GM18873 (cell line): ENCODE results near the gene ITPR2.
"Not testable (repeated sequence)": the region's sequence is repeated elsewhere in the genome, so short reads cannot be mapped to it uniquely, and the experiment has no call there.

Experiments used
- ATAC-seq: cut with Tn5 transposase; IDR thresholded peaks from one replicate; pipeline ENCODE4 v1.9.1; 2021; ENCODE audit warnings: mild to moderate bottlenecking, moderate library complexity, moderate number of reproducible peaks; ENCODE audit not compliant: unreplicated experiment, low FRiP score

Gene ITPR2

GRCh38 chr12:26737487-26738030 lies 95.4 kb downstream of the ITPR2 start:
- no peak for ATAC-seq

DNA sequence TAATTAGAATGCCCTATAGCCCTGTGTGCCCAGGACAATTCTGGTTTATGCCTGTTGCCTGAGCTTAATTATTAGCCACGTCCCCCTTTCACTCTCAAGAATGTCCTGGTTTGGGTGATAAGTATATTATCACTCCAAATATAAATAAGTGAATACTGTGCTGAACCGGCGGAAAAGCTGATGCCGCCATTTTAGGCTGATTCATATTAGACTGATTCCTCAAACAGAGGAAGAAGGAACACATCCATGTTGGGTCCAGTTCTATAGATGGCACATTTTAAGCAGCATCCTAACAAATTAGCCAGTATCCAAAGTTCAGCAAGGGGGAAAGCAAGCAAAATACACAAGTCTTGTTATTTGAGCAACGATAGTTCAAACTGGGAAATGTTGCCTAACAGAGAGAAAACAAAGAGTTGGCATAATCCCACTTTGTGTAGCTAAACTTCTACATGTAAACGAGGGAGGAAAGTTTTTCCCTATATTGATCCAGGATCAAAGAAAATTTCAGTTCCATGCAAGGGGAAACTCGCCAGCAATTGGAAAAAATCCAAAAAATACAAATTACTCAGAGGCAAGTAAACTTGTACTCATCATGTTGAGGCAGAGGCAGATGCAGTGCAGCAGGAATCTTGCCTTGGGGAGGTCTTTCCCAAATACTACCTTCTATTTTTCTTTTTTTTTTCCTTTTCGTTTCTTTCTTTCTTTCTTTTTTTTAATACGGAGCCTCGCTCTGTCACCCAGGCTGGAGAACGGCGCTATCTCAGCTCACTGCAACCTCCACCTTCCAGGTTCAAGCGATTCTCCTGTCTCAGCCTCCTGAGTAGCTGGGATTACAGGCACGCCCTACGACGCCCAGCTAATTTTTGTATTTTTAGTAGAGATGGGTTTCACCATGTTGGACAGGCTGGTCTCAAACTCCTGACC lies 96.2 kb downstream of the ITPR2 start:
- ATAC-seq: no peak

DNA sequence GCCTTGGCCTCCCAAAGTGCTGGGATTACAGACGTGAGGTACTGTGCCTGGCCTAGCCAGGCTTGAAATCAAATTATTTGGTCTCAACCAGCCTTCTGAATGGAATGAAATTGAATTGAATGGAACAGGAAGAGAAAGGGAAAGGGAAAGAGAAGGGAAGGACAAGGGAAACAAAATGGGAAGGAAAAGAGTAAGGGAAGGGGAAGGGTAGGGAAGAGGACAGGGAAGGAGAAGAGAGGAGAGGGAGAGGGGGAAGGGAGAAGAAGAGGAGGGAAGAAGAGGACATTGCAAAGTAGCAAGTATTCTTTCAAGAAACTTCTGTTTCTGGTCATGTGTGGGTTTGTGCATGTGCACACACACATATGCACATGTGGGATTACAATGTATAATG lies 97.8 kb downstream of the ITPR2 start:
- ATAC-seq: no peak

DNA sequence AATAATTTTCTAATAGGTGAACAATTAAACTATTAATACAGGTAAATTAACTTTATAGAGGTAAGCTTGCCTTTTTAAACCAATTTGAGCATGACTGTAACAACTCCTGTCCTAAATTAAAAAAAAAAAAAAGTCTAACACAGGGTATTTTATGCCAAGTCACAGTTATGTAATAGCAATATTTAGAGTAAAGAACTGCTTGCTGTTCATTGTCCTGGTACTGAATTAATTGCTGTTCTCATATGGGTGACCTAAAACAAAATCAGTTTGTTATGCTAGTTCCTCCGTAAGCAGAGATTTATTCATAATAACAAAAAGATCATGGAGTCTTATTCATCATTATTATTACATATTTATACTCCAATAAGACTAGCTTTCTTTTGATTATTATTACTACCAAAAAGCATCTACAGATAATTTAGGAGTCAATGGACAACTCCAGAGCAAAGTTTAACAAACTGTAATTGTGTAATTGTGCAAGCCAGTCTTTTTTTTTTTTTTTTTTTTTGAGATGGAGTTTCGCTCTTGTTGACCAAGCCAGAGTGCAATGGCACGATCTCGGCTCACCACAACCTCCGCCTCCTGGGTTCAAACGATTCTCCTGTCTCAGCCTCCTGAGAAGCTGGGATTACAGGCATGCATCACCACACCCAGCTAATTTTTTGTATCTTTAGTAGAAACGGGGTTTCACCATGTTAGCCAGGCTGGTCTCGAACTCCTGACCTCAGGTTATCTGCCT lies 98.3 kb downstream of the ITPR2 start:
- no peak for ATAC-seq

DNA sequence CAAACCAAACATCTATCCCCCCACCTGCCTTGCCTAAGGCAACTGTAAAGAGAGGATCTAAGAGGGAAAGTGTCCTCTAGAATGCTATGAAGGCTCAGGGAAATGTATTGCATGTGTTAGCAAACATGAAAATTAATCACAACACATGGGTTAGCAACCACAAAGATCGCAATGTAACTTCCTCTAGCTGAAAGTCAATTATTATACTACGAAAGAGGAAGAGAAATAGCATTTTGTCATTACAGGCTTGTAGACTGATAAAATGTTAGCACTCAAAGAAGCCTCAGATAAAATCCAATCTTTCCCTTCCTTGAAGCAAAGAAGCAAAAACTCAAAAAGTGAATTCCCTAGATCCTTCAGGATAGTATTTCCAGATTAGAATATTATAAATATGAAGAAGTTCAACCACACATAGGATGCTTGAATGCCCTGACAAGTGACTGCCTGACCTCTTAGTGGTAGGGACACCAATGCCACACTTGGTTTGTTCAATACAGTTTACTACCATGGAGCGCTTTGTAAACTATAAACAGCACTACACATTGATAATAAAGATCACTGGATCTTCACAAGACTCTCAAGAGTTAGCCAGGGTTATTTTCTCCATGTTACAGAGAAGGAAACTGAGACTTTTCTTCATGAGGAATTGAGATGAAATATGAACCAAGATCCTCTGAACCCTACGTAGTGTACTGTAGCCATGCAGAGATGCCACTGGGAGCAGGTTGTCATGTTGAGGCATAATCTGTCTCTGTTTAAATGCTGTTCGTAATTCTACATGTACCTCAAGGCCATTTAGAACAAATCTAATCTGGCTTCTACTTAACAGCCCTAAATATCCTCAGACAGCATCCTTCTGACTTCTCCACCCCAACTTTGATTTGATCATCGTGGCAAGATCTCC lies 100.7 kb downstream of the ITPR2 start:
- ATAC-seq: peak; percentile 70

DNA sequence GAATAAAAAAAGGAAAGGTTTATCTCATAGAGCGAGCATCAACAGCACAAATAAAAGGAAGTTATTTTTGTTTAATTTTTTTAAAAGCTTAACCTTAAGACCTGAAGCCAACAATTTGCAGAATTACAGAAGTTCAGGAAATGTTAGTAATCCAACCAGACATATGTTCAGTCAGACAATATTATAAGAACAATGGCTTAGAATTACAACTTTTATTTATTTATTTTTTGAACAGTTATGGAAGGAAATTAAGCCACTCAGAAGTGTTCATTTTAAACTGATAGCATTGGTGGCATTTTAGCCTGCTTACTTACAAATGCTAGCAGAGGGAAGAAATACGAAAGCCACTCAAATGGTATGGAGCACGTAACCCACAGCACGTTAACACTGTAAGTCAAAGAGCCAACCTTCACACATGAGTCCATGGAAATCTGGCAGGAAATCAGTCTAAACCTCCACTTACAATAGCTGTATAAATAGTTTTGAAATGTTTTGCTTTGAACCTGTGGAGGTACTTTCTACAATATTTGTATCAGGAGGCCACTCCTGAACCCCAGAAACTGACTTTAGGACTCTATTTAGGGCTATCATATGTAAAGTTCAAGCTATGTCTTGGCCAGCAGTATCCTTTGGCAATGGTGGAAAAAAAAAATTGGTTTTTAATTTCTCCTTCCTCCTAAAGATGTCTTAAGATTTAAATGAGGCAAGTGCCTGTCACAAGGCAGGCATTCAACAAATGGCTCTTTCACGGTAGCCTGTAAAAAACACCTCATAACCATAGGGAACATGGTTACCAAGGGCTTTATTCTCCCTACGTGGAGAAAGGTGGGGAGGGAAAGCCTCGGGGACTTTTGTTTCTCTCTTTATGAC lies 102.3 kb downstream of the ITPR2 start:
- no peak for ATAC-seq

DNA sequence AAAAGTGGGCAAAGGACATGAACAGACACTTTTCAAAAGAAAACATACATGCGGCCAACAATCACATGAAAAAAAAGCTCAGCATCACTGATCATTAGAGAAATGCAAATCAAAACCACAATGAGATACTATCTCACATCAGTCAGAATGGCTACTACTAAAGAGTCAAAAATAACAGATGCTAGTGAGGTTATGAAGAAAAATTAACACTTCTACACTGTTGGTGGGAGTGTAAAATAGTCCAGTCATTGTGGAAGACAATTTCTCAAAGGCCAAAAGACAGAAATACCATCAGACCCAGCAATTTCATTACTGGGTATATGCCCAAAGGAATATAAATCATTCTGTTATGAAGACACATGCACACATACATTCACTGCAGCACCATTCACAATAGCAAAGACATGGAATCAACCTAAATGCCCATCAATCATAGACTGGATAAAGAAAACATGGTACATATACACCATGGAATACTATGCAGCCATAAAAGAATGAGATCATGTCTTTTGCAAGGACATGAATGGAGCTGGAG lies 103.8 kb downstream of the ITPR2 start:
- ATAC-seq: not testable (repeated sequence)

DNA sequence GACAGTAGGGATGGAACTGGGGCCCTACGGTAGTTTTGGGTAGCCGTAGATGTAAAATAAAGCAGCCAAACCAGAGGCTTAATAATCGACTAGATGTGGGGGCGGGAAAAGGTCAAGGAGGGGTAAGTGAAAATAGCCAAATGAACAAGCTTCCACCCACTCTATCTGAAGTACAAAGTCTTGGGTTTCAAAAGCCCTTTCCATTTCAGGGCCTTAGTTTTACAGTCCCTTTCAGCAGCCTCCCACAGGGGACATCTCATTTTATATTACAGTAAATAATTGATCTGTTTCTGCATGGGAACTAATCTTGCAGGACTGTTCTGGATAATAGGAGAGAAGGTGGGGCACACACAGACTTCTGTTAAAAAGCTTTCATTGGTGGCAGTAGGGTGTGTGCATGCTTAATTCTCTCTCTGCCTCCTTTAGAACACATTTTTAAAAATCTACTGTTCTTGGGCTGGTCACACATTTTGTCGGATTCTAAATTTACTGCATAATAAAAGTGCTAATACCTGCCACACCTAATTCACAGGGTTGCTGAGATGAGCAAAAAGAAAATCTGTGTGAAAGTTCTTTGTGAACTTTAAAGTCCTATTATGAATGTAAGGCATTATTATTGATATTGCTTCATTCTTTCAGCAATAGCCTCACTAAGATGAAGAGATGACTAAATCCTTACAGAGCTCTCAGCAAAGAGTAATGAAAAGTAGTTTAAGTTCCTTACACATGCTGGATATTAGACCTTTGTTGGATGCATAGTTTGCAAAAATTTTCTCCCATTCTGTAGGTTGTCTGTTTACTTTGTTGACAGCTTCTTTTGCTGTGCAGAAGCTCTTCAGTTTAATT lies 104.6 kb downstream of the ITPR2 start:
- no peak for ATAC-seq

DNA sequence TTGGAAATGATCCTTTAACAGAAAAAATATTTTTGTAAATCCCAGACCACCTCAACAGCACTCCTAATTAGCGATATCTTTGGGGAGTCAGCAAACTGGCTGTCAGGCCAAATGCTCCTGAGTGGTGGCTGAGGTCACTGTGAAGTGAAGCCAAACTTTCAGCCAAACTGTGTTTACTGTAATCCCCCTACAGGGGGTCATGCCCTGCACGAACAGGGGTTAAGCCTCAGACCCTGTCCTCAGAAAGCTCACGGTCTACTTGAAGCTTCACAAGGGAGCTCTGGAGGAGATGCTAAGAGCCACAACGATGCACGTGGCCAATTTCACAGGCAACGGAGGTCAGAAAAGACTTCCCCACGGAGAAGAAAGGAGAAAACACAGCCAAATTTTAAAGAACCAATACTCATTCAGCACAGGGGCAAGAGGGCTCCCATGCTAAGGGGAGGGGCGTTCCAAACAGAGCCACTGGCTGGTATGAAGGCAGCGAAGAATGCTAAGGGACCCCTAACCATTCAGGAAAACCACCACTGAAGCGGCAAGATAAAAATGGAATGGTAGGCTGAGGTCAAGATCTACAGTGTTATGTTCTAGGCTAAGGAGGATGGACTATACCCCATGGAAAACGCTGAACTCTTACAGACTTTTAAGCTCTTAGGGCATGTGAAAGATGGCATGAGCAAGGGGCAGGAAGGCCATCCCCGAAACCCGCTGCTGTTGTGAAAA lies 105.4 kb downstream of the ITPR2 start:
- ATAC-seq: no peak

- ATAC-seq: no peak
Observed at GRCh38 chr12:26726956-26727355, 106.0 kb downstream of the ITPR2 start.

- no peak for ATAC-seq
Observed at GRCh38 chr12:26725276-26725916, 107.6 kb downstream of the ITPR2 start.

DNA sequence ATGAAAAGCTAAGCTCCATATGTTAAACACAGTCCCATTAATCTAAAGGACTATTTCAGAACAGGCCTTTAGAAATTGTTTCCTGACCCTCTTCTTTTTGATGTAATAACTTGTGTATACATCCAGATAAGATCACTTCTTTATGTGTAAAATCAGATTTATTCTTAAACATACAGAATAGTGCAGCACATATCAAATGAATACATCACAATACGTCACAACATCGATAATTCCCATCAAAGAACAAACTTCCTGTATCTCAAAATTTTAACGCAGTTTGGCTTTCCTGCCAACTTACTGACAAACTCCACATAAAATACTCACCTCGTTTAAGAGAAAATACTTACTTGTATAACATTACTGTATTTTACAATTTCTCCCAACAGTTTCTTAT lies 108.7 kb downstream of the ITPR2 start:
- no peak for ATAC-seq

- no peak for ATAC-seq
Observed at GRCh38 chr12:26723379-26724308, 109.3 kb downstream of the ITPR2 start.

- no peak for ATAC-seq
Observed at GRCh38 chr12:26721800-26722199, 111.2 kb downstream of the ITPR2 start.

DNA sequence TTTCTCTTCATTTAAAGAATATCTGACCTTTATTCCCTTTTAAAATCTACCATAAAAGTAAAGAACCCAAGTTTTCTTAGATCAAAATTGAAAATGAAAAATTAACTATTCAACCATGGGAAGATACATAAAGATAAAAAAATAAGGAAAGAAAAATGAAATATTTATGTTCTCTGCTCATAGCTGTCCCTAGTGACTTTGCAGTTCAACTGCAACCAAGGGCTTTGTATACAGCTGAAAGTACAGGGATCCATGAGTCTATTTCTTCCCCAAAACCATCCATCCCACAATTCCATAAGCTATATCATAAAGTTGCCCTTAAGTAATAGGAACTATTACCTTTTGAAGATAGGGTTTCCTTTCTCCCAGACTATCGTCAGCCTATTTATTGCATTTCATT lies 113.1 kb downstream of the ITPR2 start:
- no peak for ATAC-seq

- ATAC-seq: no peak
Observed at GRCh38 chr12:26717757-26718156, 115.2 kb downstream of the ITPR2 start.
